Upper lobe of left lung (tissue), 6 donors: ENCODE measurements around the gene KISS1R. TPM values are rescaled to one million over a fixed set of nuclear protein-coding genes. Genes with fewer than 3 reads are reported as not detected.
A peak's percentile ranks its signal among the peaks of the same experiment; 100 is the strongest.

Experiments used
- ATAC-seq, 2 donors: fragments of 200-7000 bp; cut with Tn5 transposase; one replicate each; pipeline ENCODE4 v1.9.1; 2022; ENCODE audit warnings: mild to moderate bottlenecking in 2 of 2, moderate library complexity in 2 of 2; ENCODE audit not compliant: low FRiP score in 2 of 2
- DNase-seq, 2 donors: peaks; one replicate each; pipeline ENCODE4 v3.0.0-alpha.2; 2019 to 2020
- H3K27ac ChIP-seq, 4 donors: fragments of 200-600 bp; sonication (generic); one replicate each; pipeline ENCODE4 v1.5.1; 2016 to 2019
- H3K27me3 ChIP-seq, 4 donors: fragments of 200-600 bp; sonication (generic); one replicate each; pipeline ENCODE4 v1.5.1; 2017 to 2019
- H3K36me3 ChIP-seq, 4 donors: fragments of 200-600 bp; sonication (generic); one replicate each; pipeline ENCODE4 v1.5.1; 2016 to 2019
- H3K4me1 ChIP-seq, 4 donors: fragments of 200-600 bp; sonication (generic); one replicate each; pipeline ENCODE4 v1.5.1; 2018 to 2019
- H3K4me3 ChIP-seq, 4 donors: fragments of 200-600 bp; sonication (generic); one replicate each; pipeline ENCODE4 v1.5.1; 2017 to 2019; ENCODE audit warnings: mild to moderate bottlenecking in 2 of 4, moderate library complexity in 1 of 4
- H3K9me3 ChIP-seq, 4 donors: fragments of 200-600 bp; sonication (generic); one replicate each; pipeline ENCODE4 v1.5.1; 2018 to 2019
- EP300 ChIP-seq, 4 donors: sonication (generic); formaldehyde crosslinking; IDR thresholded peaks; one replicate each; pipeline ENCODE4 v1.5.1; 2017; ENCODE audit warnings: antibody characterized with exemption in 4 of 4, control low read depth in 2 of 4
- POLR2A ChIP-seq, 4 donors: fragments of 450-650 bp; IDR thresholded peaks; one replicate each; pipeline ENCODE4 v1.5.1; 2016 to 2017; ENCODE audit warnings: antibody characterized with exemption in 4 of 4, mild to moderate bottlenecking in 2 of 4
- POLR2AphosphoS5 ChIP-seq, 2 donors: sonication (generic); formaldehyde crosslinking; IDR thresholded peaks; one replicate each; pipeline ENCODE4 v1.5.1; 2017; ENCODE audit warnings: antibody characterized with exemption in 2 of 2
- WGBS, 2 donors: methylation state at CpG; one replicate each; pipeline ENCODE4 v1.1.5; 2017 to 2018; 5-methylcytosine and 5-hydroxymethylcytosine counted together
- total RNA-seq, 6 donors: library from RNA; depleted of rRNA in 4 of 6; stranded (reverse); fragments of >200 nt in 4 of 6; gene quantifications; one replicate each; pipeline versions ENCODE4 v1.1.0 to v1.2.1, GENCODE V29; 2016 to 2021
- TF ChIP-seq, protein P1 (sequence below), 6 experiments: fragments of 450-650 bp in 4 of 6; fragments of 200-600 bp in 2 of 6; sonication (generic) in 2 of 6; IDR thresholded peaks; one replicate each; pipeline ENCODE4 v1.5.1; 2016 to 2019; ENCODE audit warnings: antibody characterized with exemption in 6 of 6
- donor health status: DM: no; HTN: no; CAD: no; lungs with moderate emphysema.
- donor health status: DM: no; HTN: yes; CAD: no; lungs with severe emphysema.

KISS1R gene
- total RNA-seq, 6 donors from 2014 or later, result not detected

DNA sequence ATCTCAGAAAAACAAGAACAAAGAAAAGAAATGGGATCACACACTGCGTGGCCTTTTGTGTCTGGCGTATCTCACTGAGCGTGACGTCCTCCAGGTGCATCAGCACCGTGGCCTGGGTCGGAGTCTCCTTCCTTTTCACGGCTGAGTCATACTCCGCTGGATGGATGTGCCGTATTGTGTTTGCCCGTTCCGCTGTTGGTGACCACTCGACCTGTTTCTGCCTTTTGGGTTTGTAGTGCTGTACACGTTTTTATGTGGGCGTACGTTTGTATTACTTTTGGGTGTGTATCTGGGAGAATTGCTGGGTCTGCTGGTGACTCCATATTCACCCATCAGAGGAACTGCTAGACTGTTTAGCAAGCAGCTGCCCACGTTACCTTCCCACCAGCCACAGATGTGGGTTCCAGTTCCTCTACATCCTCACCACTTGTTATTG is 20.1 kb downstream of the KISS1R start:
- ATAC-seq (no peak), DNase-seq (no peak)
- TF ChIP-seq, protein P1, sequence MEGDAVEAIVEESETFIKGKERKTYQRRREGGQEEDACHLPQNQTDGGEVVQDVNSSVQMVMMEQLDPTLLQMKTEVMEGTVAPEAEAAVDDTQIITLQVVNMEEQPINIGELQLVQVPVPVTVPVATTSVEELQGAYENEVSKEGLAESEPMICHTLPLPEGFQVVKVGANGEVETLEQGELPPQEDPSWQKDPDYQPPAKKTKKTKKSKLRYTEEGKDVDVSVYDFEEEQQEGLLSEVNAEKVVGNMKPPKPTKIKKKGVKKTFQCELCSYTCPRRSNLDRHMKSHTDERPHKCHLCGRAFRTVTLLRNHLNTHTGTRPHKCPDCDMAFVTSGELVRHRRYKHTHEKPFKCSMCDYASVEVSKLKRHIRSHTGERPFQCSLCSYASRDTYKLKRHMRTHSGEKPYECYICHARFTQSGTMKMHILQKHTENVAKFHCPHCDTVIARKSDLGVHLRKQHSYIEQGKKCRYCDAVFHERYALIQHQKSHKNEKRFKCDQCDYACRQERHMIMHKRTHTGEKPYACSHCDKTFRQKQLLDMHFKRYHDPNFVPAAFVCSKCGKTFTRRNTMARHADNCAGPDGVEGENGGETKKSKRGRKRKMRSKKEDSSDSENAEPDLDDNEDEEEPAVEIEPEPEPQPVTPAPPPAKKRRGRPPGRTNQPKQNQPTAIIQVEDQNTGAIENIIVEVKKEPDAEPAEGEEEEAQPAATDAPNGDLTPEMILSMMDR (IDR thresholded peaks at IDR 0.05), result no peak
- no peak for TF ChIP-seq POLR2A (IDR thresholded peaks at IDR 0.05)
- no peak for TF ChIP-seq POLR2AphosphoS5 (IDR thresholded peaks at IDR 0.05)
- TF ChIP-seq EP300 (IDR thresholded peaks at IDR 0.05), result no peak
- H3K4me3 ChIP-seq, result no peak overlapping the region
- H3K36me3 ChIP-seq, result peaks cover 0 to 7% (median 0%) of the 10 kb centered on the region in 4 donors
- WGBS, 2 donors, result 86 to 91% methylated on average over 16 of the region's 16 CpGs
- no peaks in the 10 kb centered on the region for H3K9me3 ChIP-seq
- H3K27me3 ChIP-seq, result no peaks in the 10 kb centered on the region
- H3K27ac ChIP-seq, result no peak overlapping the region
- H3K4me1 ChIP-seq, result peaks cover 60 to 71% (median 65%) of the 10 kb centered on the region in 4 donors

DNA sequence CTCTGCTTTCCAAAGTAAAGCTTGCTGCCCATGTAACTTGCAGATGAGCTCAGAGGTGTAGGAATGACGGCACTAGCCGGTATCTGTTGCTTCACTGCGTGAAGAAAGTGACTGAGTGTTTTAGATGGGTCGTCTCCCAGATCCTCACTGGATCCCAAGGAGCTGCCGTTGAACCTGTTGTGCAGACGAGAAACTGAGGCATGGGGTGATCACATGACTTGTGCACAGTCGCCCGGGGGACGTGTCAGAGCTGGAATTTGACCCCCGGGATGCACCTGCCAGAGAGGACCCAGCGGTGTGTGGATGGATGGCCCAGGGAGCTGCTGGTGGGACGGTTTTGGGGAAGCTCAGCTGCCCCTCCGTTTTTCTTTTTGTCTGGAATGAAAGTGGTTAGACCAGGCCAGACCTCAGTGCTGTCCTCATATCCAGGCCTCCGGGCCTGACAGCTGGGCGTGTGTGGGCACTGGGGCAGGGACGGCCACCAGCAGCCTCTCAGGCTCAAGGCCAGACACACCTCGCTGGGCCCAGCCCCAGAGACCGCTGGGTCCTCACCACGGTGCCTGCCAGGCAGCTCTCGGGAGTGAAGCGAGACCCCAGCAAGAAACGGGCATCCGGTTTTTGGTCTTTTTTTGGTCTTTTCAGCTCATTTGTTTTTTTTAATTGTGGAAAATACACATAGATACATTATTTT is 21.2 kb downstream of the KISS1R start:
- ATAC-seq (no peak), DNase-seq (peak in 1 of 2 donors; percentile 59)
- Histone ChIP-seq H3K4me3 (no peak overlapping the region), H3K4me1 (peaks cover 51 to 61% (median 55%) of the 10 kb centered on the region in 4 donors), H3K27me3 (no peaks in the 10 kb centered on the region), H3K27ac (no peak overlapping the region), H3K9me3 (no peaks in the 10 kb centered on the region), H3K36me3 (peaks cover 0 to 7% (median 0%) of the 10 kb centered on the region in 4 donors)
- 89 to 90% methylated on average over 22 to 23 of the region's 23 CpGs for WGBS, 2 donors
- TF ChIP-seq POLR2A (IDR thresholded peaks at IDR 0.05) (no peak), POLR2AphosphoS5 (IDR thresholded peaks at IDR 0.05) (no peak)

DNA sequence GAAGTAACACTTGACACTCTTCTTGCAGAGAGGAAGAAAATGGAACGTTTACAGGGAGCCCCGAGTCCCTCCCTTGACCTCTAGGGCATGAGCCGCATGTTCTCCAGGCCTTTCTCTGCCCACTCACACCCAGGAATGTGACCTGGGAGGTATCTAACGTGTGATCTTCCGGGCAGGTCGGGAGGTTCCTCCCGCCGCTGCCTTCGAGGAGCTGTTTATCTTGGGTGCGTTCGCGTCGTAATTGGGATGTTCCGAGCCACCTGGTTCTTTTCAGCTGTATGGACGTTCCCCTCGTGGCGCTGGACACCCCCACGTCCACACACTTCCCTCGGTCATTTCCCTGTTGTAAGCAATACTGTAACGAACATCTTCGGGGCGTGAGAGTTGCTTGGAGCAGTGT is 22.3 kb downstream of the KISS1R start:
- 84 to 90% methylated on average over 22 of the region's 22 CpGs for whole genome bisulfite sequencing, 2 donors
- DNase-seq, result no peak
- TF ChIP-seq EP300 (IDR thresholded peaks at IDR 0.05), result no peak
- no peak for TF ChIP-seq POLR2A (IDR thresholded peaks at IDR 0.05)
- TF ChIP-seq, protein P1 (IDR thresholded peaks at IDR 0.05), result no peak
- TF ChIP-seq POLR2AphosphoS5 (IDR thresholded peaks at IDR 0.05), result no peak
- H3K9me3 ChIP-seq, result no peaks in the 10 kb centered on the region
- H3K27ac ChIP-seq, result peak overlapping the region in 1 of 4 donors; percentile 89
- H3K27me3 ChIP-seq, result no peaks in the 10 kb centered on the region
- no peak overlapping the region for H3K4me3 ChIP-seq
- no peak for ATAC-seq
- peaks cover 0 to 7% (median 0%) of the 10 kb centered on the region in 4 donors for H3K36me3 ChIP-seq
- H3K4me1 ChIP-seq, result peaks cover 40 to 50% (median 44%) of the 10 kb centered on the region in 4 donors

DNA sequence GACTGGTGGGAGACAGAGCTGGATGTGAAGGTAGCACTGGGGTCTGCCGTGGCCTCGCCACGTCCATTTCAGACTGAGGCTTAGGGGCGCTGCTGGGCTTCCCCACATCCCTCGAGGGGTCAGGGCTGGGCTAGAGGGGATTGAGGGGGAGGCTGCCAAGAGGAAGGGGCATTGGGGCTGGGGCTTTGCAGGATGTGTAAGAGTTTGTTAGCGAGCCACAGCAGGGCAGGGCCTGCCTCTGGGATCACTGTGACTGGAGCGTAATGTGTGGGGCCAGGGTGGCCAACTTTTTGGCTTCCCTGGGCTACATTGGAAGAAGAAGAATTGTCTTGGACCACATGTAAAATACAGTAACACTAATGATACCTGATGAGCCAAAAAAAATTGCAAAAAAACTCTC is 22.8 kb downstream of the KISS1R start:
- H3K4me3 ChIP-seq, result peak overlapping the region in 1 of 4 donors; percentile 44
- H3K27ac ChIP-seq, result peak overlapping the region; percentile 82 to 89 (median 84)
- H3K36me3 ChIP-seq, result peaks cover 0 to 7% (median 0%) of the 10 kb centered on the region in 4 donors
- no peak for TF ChIP-seq EP300 (IDR thresholded peaks at IDR 0.05)
- TF ChIP-seq, protein P1 (IDR thresholded peaks at IDR 0.05), result no peak
- no peak for TF ChIP-seq POLR2A (IDR thresholded peaks at IDR 0.05)
- TF ChIP-seq POLR2AphosphoS5 (IDR thresholded peaks at IDR 0.05), result no peak
- no peak for ATAC-seq
- no peaks in the 10 kb centered on the region for H3K9me3 ChIP-seq
- no peak for DNase-seq
- no peaks in the 10 kb centered on the region for H3K27me3 ChIP-seq
- WGBS, 2 donors, result 89 to 93% methylated on average over 3 to 7 of the region's 7 CpGs
- peaks cover 35 to 45% (median 39%) of the 10 kb centered on the region in 4 donors for H3K4me1 ChIP-seq

DNA sequence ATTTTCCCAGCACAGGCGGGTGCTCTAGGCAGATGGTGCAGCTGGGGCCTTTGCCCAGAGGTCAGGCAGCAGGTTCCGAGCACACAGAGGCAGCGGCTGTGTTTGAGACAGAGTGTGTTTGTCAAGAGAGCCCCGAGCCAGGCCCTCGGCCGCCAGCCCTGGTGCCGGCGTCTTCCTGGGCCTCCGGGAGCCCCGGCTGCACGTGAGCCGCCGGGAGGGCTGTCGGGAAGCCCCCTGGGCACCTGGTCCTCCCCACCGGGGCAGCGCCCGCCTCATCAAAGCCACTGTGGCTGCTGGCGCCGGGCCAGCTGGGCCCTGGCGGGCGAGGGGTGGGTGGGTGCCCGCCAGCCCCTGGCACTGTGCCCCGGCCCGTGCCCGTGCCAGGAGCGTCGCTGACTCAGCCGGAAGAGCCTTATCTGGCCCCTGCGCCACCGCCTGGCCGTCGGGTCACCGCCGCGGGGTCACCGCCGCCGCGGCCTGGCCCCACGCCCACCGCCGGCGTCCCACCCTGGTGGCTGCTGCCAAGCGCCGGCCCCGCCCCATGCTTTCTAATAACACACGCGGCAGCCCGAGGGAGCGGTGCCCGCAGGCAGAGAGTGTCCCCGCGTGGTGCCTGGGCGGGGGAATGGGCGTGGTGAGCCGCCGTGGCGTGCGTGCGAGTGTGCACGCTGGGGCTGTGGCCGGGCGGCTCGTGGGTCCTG is 23.6 kb downstream of the KISS1R start:
- peak; percentile 75 to 77 for ATAC-seq
- peaks cover 0 to 7% (median 0%) of the 10 kb centered on the region in 4 donors for H3K36me3 ChIP-seq
- WGBS, 2 donors, result 2 to 13% methylated on average over 14 to 24 of the region's 64 CpGs
- H3K27ac ChIP-seq, result peak overlapping the region; percentile 82 to 89 (median 84)
- TF ChIP-seq, protein P1 (IDR thresholded peaks at IDR 0.05), result peak in 3 of 6 experiments; percentile 11 to 24 (median 22)
- TF ChIP-seq POLR2A (IDR thresholded peaks at IDR 0.05) (peak in 1 of 4 donors; percentile 13), POLR2AphosphoS5 (IDR thresholded peaks at IDR 0.05) (peak; percentile 60 to 72), EP300 (IDR thresholded peaks at IDR 0.05) (peak in 1 of 4 donors; percentile 10)
- peaks cover 27 to 38% (median 31%) of the 10 kb centered on the region in 4 donors for H3K4me1 ChIP-seq
- H3K27me3 ChIP-seq, result no peaks in the 10 kb centered on the region
- H3K9me3 ChIP-seq, result no peaks in the 10 kb centered on the region
- peak; percentile 87 to 95 for DNase-seq
- peak overlapping the region; percentile 19 to 49 (median 41) for H3K4me3 ChIP-seq
